Astrocyte (in vitro differentiated cells and primary cell): ENCODE measurements around the gene USP35.

Source experiments
- CTCF ChIP-seq: IDR thresholded peaks from 2 replicates; pipeline ENCODE4 v1.5.1; 2011; ENCODE audit warnings: low read depth, mild to moderate bottlenecking, inconsistent platforms, low read length, moderate library complexity; ENCODE audit not compliant: insufficient read depth
- EZH2 ChIP-seq: IDR thresholded peaks from 2 replicates; pipeline ENCODE4 v1.6.1; 2012; ENCODE audit warnings: mild to moderate bottlenecking, low read length, inconsistent platforms; ENCODE audit not compliant: insufficient read depth

DNA sequence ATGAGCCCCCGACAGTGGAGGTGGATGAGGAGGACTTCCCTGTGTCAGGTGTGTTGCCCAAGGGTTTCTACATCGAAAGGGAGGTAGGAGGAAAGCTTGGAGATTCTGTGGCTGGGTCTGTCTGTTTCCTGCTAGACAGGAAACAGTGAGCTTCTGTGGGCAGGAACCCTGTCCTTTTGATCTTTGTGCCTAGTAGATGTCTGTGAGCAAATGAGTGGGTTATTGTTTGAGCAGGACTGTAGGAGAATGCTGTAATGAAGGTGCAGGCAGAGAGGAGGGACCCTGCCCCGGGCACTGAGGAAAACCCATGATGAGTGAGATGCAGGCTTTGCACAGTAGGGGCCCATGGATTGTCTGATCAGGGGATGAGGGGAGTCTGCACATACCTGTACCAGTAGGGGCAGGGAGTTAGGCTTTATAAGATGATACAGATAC is 14.0 kb downstream of the USP35 start:
- TF ChIP-seq CTCF (no peak), EZH2 (no peak)
